T follicular helper cell (primary cell): ENCODE results near the gene NCEH1.
"Not testable (repeated sequence)": the region's sequence is repeated elsewhere in the genome, so short reads cannot be mapped to it uniquely, and the experiment has no call there.

Experiments used
- DNase-seq: peaks from one replicate; pipeline ENCODE4 v3.0.0-alpha.2; 2020; ENCODE audit warnings: low read depth

The NCEH1 gene

DNA sequence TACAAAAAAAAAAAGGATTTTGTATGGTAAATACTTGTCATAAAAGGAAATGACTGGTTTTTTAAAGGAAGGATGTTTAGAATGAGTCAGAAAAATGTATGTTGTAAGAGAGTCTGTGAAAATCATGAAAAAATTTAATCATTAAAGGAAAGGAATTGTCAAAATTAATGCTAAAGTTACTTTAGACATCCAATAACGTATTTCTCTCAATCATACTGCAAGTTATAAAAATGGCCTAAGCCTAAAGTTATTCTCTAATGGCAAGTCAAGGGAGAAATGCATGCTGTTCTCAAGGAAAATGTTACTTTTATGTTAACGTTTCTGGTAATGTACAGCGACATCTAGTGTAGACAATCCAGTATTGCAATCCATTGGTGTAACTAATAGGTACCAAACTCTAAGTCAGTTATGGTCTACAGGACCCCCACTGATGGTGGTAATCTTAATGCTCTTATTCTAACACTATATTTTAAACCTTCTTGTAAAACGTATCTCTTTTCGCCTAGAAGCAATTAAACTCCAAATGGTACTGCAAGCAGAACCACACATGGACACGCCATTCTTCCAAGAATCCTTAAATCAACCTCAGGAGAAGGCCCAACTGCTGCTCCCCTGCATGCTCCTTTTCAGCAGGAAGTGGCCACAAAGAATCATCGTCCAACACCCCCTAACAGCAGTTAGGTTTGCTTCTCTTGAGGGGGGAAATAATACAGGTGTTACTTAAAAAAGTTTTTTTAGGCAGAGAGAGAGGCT, 35.2 kb downstream of the NCEH1 start:
- DNase-seq, result no peak

GRCh38 chr3:172673210-172673679, 37.6 kb downstream of the NCEH1 start:
- peak; percentile 30 for DNase-seq

DNA sequence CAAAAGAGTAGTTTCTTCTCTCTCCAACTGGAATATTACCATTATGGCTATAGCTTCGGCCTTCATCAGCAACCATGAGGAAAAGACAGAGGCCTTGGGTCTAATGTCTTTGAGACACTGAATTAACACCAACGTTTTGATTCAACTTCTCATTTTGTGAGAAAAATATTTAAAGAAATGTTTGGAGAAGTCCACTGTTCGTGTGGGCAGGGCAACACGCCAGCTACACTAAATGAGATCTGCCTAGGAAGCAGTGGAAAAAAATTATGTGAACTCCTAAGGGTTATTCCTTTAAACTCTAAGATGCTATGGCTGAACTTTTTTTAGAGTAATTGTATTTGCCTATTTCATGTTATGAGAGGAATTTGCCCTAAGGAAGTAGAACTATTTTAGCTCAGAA, 41.8 kb downstream of the NCEH1 start:
- no peak for DNase-seq

DNA sequence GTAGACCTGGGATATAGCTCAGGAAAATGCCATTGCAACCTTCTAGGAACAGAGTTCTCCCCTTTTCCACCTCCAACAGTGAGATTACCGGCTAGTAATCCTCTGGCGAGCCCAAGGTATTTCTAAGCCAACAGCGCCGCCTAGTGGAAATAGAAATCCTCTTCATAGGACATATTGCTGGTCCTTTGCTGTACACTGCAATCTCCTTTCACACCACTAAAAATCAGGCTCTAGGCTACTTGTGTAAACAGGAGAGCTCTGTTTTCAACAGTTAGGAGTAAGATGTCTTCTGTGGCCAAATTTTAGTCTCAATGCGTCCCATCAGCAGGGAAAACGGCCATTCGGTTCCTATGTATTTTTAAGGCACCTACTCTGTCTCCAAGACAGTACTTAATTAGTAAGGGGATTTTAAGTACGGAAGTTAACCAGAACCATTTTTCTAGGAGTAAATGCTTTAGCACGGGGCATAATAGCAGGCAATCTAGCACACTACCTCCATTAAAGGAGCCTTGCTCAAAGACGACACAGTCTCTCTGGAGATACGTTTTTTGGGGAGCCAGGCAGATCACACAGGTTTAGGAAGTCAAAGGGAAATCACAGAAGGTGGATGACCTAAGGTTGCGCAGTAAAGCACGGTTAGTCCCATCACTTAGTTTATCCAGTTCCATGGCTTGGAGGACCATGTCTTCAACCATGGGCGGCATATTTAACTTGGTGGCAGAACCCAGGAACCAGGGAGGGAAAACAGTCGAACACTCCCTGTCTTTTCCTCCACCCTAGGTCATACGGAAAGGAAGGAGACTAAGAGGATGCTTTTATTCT, 43.8 kb downstream of the NCEH1 start:
- peak; percentile 73 for DNase-seq

GRCh38 chr3:172666181-172666872, 44.5 kb downstream of the NCEH1 start:
- no peak for DNase-seq

DNA sequence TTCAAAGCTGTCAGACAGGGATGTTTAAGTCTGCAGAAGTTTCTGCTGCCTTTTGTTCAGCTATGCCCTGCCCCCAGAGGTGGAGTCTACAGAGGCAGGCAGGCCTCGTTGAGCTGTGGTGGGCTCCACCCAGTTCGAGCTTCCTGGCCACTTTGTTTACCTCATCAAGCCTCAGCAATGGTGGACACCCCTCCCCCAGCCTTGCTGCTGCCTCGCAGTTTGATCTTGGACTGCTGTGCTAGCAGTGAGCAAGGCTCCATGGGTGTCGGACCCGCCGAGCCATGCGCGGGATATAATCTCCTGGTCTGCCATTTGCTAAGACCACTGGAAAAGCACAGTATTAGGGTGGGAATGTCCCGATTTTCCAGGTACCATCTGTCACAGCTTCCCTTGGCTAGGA, 45.4 kb downstream of the NCEH1 start:
- not testable (repeated sequence) for DNase-seq

- DNase-seq, result not testable (repeated sequence)
Measured at GRCh38 chr3:172660421-172660820, 50.4 kb downstream of the NCEH1 start.

DNA sequence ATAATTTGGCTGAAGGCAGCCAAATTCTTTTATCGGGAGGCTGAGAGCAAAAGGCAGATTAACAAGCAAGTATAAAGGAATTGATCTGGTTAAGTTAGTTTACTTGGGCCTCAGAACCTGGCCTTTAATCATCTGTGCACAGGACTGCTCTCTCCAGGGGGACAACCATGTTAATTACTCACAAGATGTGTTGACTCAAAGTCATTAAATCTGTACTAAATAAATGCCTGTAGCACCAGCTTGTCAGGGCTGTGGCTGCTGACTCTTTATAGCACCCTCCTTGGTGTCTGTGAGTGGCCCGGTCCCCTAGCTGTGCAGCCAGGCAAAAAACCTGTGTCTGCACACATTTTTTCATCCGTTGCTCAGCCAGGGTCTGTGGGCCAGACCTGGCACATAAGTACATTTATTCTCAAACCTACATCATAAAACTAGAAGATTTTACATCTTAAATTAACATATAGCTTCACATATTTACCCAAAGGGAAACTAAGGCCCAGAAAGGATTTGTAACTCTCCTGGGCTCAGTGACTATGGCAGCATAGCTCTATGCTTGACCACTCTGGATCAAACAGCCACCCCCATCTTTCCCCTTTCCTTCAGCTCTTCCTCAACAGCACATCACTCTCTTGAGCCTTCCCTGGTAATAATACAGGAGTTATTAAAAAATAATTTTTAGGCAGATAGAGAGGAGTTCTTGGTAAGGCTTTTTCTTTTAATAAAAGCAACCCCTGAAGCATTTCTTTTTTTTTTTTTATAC, 51.4 kb downstream of the NCEH1 start:
- DNase-seq, result no peak

DNA sequence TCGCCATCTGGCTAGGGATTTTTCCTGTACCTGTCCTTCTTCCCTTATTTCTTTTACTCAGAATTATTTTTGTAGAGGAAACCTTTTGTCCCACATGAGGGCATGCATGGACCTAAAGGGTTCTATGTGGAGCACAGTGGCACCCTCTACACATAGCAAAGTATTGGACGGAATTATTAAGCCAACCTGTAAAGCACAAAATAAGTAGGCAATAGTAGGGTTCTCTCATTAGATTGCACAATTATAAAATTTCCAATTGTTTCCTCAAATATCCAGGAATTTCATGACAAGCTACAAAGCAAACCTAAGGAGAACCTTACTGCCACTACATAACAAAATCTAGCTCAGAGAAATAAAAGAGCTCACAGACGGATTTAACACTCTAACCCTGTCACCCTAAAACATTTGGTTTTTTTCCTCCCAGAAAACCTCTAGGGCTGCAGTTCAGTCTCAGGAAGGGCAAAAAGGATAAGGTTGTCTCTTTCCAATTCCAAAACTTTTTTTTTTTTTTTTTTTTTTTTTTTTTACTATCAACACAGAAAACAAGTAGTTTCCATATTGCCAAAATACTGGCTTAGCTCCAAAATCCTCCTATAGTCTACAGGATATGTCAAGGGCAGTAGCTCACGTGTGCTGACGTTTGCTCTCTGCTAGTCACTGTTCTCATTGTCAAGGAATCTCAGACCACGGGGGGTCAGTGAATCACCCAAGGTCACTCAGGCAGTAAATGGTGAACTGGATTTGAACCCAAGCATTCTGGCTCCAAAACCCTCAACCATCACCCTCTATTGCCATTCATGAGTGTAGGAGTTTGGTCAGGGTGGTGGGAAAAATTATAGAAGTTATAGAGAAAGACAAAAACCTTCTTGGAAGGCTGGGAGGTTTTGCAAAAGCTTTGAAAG, 52.3 kb downstream of the NCEH1 start:
- no peak for DNase-seq

GRCh38 chr3:172656602-172657001, 54.3 kb downstream of the NCEH1 start:
- no peak for DNase-seq

GRCh38 chr3:172655388-172655787, 55.5 kb downstream of the NCEH1 start:
- no peak for DNase-seq

GRCh38 chr3:172654470-172654869, 56.4 kb downstream of the NCEH1 start:
- no peak for DNase-seq

- DNase-seq, result no peak
Measured at GRCh38 chr3:172653004-172653572, 57.8 kb downstream of the NCEH1 start.

DNA sequence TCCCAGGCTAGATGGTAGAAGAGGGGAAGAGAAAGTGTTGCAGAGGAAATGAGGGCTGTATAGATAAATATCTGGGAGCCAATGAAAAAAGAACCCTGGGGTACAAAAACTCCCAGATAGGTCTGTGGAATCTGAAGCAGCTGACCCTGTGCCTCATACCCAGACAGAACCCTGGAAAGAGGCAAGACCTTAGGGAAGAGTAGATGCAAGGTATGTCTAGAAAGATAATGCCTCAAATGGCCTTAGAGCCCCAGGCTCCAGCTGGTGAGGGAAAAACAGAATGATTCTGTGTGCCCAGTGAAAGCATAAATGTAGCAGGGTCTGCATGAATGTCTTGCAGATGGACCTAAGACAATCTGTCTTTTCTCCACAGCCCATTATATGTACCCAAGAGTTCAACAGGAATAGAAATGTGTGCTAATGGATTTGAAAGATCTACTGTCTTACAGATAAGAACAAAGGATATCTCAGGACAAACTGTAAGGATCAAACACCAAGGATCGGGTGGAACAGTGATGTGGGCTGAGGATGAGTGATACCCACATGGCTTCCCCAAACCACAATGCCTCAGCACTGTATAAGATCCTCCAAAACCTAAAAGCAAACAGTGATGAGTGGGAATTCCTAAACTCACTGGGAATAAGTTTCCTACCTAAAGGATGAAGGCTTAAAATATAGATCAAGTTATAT, 58.8 kb downstream of the NCEH1 start:
- DNase-seq, result no peak

DNA sequence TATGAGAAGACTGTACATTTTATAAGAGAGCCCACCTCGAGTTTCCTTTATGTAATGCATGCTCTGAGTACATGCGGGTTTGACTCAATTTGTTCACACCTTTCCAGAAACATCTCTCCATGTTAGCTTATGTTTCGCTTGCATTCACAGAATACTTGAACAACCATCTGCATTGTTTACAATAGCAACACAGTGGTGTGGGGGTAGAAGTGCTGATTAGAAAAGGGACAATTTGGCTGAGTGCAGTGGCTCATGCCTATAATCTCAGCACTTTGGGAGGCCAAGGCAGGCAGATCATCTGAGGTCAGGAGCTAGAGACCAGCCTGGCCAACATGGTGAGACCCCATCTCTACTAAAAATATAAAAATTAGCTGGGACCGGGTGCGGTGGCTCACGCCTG, 60.9 kb downstream of the NCEH1 start:
- no peak for DNase-seq

GRCh38 chr3:172648747-172649146, 62.1 kb downstream of the NCEH1 start:
- no peak for DNase-seq

- no peak for DNase-seq
Measured at GRCh38 chr3:172647823-172648222, 63.0 kb downstream of the NCEH1 start.

- DNase-seq, result no peak
Measured at GRCh38 chr3:172647080-172647479, 63.8 kb downstream of the NCEH1 start.

DNA sequence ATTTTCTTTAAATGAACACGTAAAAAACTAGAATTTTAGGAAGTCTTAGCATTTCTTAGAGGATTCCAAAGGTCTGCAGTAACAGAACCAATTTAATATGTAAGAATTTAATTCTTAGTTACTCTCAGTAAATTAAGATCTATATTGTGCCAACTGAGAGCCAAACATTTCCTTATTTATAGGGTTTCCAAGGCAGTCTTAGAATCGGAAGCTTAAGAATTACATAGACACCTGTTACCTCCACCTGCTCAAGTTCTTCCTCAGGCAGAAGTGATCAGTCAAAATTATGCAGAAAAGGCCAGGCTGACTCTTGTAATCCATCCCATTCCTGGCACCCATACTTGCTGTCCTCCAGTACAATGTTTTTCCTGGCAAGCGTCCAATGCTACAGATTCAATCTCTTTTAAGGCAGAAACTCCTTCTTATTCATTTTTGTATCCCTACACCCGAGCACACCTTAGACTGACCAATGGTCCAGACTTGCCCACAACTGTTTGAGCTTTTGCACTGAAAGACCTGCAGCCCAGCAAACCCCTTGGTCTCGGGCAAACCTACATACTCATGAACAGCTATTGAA, 64.3 kb downstream of the NCEH1 start:
- DNase-seq, result no peak
